NCI-H748 treated with DMSO at 0.1 percent for 48 hours (cell line): ENCODE measurements around the gene MCAM.

Experiments
- DNase-seq: peaks from one replicate; lab custom pipeline; 2025; lab: John Stamatoyannopoulos, UW

Gene MCAM

DNA sequence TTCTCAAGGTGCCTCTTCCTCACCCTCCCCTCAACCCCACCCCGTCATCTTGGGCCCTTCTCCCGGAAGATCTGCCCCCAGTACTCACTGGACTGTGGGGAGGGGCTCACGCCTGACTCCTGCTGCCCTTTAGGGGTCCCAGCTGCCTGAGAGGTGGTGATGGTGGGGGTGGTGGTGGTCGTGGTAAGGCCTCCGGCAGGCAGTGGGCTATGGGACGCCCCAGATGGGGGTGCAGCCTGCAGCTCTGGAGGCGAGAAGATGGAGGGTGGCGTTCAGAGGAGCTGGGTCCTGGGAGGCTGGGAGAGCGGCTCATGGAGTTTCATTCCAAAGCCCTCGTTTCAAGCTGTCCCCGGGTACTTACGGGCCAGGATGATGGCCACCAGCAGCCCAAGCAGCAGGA, 28.8 kb upstream of the MCAM start:
- no peak for DNase-seq

DNA sequence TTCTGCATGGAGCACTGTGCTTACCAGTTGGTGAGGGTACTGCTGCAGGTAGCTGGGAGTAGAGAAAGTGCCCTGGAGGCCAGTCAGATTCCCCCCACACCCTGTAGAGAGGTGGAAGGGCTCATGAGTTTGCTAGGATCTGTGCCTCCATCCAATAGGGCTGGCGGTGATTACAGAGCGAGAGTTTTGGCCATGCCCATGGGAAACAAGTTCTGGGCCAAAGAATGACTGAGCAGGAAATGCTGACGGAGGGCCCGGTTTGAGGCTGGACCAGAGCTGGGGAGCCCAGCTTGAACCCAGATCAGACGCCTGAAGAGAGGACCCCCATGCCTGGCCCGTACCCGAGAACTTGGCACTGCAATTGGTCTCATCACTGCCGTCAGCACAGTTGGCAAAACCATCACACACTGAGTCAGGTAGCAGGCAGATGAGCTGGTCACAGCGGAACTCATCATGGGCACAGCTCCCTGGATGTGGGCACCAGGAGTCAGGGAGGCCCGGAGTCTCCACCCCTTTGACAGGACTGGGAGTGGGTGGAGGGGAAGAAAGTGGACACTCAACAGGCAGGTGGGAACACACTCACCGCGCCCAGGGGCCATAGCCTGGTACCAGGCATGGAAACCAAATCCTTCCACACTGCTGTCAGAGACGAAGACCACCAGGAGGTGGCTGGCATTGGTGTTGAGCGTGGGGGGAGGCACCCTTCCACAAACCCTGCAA, 27.5 kb upstream of the MCAM start:
- DNase-seq, result no peak

DNA sequence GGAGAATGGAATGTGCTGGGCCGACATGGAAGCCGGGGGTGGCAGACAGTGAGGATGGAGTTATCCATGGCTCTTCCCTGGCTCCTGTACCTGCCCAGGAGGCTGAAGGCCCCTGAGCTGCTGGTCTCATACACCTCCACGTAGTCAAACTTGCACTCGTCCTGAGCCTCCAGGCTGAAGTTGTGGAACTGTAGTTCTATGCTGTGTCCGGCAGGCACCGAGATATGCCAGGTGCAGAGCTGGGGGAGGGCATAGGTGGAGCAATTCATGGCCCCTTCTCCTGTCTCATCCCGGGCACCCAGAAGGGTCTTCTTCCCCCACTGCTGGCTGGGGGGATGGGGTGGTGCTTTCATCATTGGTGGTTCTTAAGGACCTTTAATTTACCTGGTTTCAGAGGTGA, 26.8 kb upstream of the MCAM start:
- DNase-seq, result no peak

DNA sequence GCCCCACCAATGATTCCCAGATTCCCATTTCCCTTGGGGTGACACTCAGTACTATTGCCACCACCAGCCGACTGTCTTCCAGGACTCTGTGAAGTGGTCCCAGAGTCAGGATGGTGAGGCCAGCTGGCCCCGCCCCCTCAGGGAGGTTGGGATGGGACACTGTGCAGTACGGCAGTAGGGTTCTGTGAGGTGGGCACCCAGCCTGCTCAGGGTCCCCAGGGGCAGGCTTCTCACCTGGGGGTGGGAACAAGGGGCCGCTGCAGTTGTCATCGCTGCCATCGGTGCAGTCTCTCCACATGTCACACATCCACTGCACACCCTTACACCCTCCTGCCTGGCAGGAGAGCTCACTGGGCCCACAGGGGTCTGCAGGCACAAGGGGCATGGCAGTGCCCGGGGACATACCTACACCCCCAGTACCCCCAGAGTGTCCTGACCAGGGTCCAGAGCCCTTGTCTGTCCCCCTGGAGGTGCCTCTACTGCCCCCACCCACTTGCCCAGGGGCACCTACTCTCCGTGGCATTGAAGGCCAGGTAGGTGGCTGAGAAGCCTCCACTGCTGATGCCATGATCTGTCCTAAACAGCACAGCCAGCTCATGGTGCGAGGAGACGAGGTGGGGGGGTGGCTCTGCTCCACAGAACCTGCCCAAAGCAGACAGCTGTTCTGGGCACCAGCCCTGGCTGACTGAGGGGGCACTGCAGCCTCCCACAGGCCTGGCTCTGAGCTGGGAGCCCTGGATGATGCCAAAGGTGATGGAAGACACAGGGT, 25.6 kb upstream of the MCAM start:
- DNase-seq, result no peak

DNA sequence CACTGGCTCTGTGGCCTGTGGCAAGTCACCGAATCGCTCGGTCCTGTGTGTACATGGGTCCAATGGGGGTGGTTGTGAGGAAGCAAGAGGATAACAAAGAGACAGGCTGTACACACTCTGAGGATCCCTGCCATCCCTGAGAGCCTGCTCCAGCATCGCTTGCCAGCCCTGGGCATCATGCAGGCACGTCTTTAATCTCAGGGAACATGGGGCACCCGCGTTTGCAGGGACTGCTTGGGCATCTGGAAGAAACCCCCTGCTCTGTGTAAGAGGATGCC, 25.0 kb upstream of the MCAM start:
- no peak for DNase-seq

DNA sequence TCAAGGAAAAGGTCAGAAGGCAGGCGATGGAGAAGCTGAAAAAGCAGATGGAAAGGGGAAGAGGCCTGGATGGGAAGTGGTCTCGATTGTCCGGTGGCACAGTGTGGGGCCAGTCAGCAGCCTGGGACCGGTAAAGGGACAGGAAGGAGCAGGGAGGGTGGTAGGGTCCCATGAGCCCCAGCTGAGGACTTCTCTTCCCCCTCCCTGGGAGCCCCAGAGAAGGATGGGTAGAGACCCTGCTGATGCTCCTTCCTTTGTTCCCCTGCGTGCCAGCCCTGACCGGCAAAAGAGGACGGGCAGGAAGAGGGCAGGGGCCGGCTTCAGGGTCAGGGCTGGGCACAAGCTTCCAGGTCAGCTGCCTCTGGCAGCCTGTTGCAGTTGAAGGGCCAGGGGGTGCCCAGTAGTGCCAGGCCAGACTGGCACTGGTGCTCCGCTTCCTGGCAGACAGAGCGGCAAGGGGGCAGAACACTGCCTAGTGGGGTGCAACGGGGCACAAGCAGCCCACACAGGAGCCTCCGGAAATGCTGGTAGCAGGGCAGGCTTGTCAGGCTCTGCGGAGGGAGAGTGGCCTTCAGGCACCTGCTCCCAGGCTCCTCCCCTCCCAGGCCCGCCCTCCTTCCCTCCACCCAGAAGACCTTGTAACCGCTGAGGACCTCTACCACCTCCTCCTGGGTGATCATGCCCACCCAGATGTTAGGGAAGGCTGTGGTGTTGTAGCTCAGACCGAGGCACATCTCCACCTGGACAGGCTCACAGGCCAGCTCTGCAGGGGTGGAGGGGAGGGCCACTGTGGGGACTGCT, 24.5 kb upstream of the MCAM start:
- DNase-seq, result no peak

DNA sequence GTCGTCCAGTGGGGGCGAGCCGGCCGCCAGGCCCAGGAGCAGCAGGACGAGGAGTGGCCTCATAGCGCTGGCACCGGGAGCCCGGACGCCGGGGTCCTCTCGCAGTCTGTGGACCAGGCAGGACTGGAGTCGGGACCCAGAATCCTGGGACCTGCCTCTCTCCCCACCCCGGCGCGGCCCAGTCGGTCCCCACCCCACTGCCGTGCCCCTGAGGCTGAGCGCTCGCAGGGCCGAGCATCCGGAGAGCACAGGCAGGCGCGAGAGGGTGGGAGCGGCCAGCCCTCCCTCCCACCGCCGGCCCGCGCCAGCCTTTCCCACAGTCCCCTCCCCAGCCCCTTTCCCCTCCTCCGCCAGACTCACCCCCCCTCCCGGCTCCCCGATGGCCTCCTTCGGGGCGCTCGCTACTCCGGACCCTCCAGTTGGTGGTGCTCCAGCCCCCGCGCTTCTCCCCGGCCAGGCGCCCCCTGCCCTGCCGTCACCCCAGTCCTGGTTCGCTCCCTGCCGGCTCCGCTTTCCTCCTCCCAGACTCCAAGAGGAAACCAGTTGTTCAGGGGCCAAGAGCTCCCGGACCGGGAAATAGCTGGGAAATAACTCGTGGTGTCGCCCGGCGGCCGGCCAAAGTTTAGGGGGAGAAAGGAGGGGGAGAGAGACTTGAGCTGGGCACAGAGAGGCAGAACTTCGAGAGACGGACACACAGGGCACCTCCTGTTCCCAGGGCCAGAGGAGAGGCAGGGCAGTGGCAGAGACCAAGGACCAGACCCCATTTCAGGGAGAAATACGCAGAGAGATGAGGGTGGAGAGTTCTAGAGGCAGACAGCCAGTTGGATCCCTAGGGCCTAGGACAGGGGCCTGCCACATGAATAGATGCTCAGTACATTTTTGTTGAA, 23.6 kb upstream of the MCAM start, which contains the start of gene C1QTNF5:
Gene C1QTNF5, minus strand, starts transcription at position 549 of the 887 bp plus-strand sequence. Its CDS starts 486 bp downstream, at position 63.
- no peak for DNase-seq

DNA sequence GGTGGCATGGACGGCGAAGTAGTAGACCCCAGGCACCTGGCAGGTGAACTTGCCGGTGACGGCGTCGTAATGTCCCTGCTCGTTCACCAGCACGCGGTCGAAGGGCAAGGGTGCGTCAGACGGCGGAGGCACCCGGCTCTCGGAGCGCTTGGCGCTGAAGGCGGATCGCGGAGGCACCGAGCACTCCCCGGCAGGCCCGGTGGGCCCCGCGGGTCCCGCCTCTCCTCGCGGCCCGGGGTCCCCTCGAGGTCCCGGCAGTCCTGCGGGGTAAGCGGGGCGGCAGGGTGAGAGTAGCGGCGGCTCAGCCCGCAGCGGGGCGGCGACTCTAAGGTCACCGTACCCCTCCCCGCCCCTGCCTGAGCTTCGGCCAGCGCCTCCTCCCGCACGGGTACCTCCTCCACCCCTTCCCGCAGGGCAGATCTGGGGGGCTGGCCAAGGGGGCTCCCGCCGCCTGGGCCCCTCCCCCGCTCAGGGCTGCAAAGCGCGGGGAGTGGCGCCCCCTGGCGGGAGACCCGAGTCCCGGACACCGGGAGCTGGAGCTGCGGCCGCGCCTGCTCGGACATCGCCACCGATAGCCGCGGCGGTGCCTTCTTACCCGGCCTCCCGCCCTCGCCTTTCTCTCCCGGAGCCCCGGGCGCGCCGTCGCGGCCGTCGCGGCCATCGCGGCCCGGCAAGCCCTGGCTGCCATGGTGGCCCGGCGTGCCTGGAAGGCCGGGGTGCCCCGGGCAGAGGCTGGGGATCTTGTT, 22.8 kb upstream of the MCAM start:
- no peak for DNase-seq

DNA sequence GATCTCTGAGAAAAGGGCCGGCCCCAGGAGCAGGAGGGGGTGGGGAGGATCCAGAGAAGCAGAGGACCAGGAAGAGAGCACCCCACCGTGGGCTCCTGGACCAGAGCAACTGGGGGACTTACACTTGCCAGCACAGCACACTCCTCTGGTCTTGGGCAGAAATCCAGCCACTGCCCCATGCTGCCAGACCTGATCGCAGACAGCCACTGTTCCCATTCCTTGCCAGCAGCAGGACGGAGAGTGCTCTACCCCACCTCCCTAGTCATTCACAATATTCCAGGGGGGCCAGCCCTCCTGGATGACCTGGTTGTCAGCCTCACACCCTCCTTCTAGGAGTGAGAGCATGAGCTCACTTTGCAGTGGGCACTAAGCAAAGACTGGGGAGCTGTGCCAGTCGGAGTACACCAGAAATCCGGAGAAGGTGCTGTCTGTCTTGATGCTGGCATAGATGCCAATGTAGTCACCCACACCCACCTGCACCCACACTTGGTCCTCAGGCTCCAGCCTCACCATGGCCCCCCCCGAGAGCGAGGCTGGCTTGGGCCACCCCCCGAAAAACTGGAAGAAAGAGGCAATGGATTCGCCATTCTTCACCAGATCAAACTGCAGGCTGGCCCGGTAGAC, 22.1 kb upstream of the MCAM start:
- DNase-seq, result no peak

DNA sequence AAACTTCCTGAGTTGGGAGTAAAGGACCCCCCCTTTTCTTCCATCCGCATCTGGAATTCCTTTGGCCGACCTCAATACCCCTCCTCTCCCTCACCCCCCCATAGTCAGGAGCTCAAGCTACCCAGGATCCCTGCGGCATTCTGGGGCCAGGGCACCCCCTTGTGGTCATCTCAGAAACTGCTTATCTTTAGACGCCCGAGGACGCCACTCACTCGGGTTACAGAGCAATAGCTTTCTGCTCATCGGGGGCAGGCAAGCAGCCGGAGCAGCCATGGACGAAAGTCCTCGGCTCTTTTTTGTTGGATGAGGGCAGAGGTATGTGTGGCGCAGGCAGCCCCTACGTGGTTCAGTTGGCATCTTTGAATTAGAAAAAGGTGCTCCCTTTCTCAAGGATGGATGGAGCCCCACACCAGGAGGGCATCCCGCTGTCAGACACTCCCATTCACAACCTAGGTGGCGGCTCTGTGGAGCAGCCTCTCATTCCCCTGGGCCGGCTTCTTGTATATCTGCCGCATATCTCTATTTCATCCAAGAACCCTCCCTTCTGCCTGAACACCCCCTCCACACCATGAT, 21.5 kb upstream of the MCAM start:
- DNase-seq, result peak; percentile 48

DNA sequence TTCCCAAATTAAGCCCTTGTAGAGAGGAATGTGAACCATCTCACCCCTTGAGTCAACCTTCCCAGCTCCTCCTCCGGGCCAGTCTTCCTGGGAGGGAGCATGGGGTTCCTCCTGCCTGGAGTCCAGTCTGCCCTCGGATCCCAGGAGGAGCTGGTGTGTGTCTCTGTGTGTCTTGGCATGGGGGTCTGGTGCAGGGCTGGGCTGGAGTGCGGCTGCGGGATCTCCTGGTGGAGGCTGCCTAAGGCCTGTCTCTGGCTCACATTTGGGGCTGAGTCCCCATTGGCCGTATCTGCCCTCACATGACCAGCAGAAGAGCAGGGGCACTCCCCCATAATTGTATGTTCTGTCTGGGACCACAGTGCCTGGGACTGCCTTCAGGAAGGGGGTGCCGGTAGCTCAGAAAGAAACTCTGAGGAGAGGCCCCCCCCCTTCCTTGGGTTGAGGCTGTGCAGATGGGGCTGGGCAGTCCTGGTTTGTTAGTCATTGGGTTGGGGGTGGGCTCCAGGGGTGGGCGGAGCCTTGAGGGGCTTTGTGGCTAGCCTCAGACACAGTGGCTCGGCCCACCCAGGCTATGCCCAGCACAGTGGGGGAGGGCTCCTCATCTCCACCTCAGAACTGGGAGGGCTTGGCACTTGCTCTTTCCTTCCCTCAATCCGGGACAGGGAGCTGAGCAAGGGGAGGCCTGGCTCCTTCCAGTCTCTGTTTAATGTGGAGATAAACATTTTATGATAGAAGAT, 20.8 kb upstream of the MCAM start:
- DNase-seq, result no peak

DNA sequence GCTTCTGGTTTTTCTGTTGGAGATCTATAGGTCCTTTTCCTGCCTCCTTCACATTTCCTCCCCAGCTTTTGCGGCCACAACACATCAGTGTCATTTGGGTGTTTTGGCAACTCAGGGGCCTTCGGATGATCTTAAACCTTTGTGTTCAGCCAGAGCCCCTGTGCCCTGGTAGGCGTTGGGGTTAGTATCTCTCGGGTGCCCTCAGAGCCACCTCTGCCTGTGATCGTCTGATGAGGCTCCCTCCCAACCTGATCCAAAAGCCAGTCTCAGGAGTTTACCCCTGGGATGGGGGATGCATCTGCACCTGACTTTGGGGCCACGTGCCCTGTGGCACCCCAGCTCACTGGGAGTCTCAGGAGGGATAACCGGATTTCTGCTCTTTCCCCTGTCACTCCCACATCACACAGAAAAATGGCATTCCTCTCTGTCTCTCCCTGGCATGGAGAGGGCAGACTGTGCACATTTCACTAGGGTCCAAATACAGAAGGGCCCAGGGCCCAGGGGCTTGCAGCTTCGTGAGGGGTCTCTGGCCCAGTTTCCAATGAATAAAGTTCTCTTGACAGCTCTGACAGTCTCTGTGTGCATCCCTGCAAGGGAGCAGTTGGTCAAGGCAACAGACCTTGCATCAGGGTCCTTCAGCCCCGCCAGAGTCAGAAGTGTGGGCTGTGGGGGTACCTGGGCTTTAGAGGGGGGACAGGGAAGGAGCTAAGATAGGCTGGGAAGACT, 20.0 kb upstream of the MCAM start:
- DNase-seq, result no peak

DNA sequence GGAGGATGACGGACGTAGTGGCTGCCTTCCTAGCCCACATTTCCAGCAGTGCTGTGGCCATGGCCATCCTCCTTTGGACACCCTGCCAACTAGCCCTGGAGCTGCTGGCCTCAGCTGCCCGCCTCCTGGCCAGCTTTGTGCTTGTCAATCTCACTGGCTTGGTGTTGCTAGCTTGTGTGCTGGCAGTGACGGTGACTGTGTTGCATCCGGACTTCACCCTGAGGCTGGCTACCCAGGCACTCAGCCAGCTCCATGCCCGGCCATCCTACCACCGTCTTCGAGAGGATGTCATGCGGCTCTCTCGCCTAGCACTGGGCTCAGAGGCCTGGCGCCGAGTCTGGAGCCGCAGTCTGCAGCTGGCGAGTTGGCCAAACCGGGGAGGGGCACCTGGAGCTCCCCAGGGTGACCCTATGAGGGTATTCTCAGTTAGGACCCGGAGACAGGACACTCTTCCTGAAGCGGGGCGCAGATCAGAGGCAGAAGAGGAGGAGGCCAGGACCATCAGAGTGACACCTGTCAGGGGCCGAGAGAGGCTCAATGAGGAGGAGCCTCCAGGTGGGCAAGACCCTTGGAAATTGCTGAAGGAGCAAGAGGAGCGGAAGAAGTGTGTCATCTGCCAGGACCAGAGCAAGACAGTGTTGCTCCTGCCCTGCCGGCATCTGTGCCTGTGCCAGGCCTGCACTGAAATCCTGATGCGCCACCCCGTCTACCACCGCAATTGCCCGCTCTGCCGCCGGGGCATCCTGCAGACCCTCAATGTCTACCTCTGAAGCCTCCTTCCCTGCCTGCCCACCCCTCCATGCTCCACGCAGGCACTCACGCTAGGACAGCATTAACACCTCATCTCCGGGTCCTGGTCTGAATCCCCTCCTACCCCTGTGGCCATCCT, 19.0 kb upstream of the MCAM start:
- no peak for DNase-seq

DNA sequence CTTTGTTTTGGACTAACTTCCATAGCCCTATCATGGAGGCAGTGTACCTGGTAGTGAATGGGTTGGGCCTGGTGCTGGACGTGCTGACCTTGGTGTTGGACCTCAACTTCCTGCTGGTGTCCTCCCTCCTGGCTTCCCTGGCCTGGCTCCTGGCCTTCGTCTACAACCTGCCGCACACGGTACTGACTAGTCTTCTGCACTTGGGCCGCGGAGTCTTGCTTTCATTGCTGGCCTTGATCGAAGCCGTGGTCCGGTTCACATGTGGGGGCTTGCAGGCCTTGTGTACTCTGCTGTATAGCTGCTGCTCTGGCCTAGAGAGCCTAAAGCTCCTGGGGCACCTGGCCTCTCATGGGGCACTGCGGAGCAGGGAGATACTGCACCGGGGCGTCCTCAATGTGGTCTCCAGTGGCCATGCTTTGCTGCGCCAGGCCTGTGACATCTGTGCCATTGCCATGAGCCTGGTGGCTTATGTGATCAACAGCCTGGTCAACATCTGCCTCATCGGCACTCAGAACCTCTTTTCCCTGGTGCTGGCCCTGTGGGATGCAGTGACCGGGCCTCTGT, 18.2 kb upstream of the MCAM start:
- DNase-seq, result no peak

DNA sequence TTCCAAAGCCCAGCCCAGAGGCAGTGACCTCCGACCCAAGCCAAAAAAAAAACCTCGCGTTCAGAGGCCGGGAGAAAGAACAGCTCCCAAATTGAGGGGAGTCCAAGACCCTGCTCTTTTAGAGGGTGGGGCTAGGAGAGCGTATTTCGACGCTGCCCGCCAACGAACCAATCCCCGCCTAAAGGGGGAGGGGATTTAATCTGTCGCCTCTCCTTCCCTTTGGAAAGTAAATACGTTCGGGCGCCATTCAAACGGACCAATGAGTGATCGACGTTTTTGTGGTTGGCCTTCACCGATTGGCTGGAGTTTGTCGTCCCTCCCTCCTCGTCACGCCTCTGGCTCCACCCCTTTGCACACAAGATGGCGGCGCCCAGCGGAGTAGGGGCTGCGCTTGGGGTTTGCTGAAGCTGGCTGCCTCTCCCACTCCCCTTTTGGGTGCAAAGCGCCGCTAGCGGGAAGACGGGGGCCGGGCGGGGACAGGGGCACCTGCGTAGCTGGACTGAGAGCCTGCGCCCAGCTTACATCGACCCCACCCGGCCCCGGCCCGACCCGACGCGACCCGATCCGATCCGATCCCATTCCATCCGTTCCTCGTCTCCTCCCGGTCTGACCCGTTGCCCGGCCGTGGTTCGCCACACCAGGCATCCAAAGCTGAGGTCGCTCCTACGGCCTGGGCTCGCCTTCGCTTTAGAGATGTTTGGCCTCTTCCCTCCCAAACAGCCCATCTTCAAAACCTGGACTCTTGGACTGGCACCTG, 17.4 kb upstream of the MCAM start, which contains the start of gene RNF26:
Gene RNF26, plus strand, starts transcription at position 354 of the 757 bp plus-strand sequence. CDS start 596 bp downstream, outside the sequence.
- peak; percentile 89 for DNase-seq

DNA sequence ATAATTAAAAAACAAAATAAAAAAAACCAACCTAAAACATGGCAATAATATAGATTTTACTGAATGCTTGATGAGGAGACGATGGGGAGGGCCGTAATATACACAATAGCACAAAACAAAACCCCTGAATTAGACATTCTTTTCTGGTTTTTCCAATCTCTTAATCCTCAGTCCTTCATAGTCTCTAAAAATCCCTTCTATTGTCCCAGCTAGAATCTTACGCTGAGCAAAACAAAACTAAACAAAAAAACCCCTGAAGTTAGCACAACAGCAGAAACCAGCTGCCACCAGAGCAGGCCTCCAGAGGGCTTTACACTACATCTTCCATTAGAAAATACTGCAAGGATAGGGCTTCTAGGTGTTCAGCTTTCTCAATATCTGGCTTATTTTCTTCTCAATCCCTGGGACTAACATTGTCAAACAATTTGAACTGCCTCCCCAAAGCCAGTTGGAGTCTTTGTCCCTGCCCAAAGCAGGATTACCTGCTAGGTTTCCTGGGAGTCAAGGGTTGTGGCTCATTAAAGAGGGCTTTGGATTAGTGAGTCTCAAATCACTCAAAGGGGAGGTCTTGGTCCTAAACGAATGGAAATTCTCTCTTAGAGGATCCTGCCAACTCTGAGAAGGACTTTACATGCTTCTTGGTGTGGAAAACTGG, 15.3 kb upstream of the MCAM start:
- no peak for DNase-seq
